Activated CD8-positive, alpha-beta memory T cell treated with anti-CD3 and anti-CD28 coated beads for 48 hours (primary cell): ENCODE data around the gene ZMYM2.

Experiments used
- DNase-seq, 3 experiments: peaks; one replicate each; pipeline ENCODE4 v3.0.0-alpha.2; 2020; ENCODE audit warnings: low read depth in 2 of 3, low spot score in 2 of 3

ZMYM2 gene

GRCh38 chr13:20044086-20044485, 85.6 kb downstream of the ZMYM2 start:
- DNase-seq, result no peak

- DNase-seq, result no peak
These were observed 87.5 kb downstream of the ZMYM2 start for GRCh38 chr13:20045950-20046548.

- no peak for DNase-seq
These were observed 91.3 kb downstream of the ZMYM2 start for GRCh38 chr13:20049558-20050473.

- DNase-seq, result no peak
These were observed 92.8 kb downstream of the ZMYM2 start for GRCh38 chr13:20051366-20051765.

GRCh38 chr13:20053016-20053415, 94.5 kb downstream of the ZMYM2 start:
- DNase-seq, result no peak

GRCh38 chr13:20053891-20054290, 95.4 kb downstream of the ZMYM2 start:
- no peak for DNase-seq

- DNase-seq, result no peak
These were observed 96.1 kb downstream of the ZMYM2 start for GRCh38 chr13:20054586-20054985.

- no peak for DNase-seq
These were observed 98.7 kb downstream of the ZMYM2 start for GRCh38 chr13:20057214-20057613.

GRCh38 chr13:20057963-20058362, 99.4 kb downstream of the ZMYM2 start:
- DNase-seq, result no peak

- DNase-seq, result no peak
These were observed 99.9 kb downstream of the ZMYM2 start for GRCh38 chr13:20058476-20058875.

GRCh38 chr13:20064128-20064527, 105.6 kb downstream of the ZMYM2 start:
- no peak for DNase-seq

- DNase-seq, result no peak
These were observed 107.0 kb downstream of the ZMYM2 start for GRCh38 chr13:20065516-20065915.

- no peak for DNase-seq
These were observed 111.4 kb downstream of the ZMYM2 start for GRCh38 chr13:20069956-20070355.

GRCh38 chr13:20073775-20074174, 115.2 kb downstream of the ZMYM2 start:
- DNase-seq, result no peak

GRCh38 chr13:20074966-20075365, 116.4 kb downstream of the ZMYM2 start:
- no peak for DNase-seq

GRCh38 chr13:20077086-20077485, 118.6 kb downstream of the ZMYM2 start:
- no peak for DNase-seq

GRCh38 chr13:20080377-20081164, 122.0 kb downstream of the ZMYM2 start:
- no peak for DNase-seq

GRCh38 chr13:20090349-20090748, 131.8 kb downstream of the ZMYM2 start:
- DNase-seq, result no peak

GRCh38 chr13:20093951-20094350, 135.4 kb downstream of the ZMYM2 start:
- no peak for DNase-seq

GRCh38 chr13:20099319-20099718, 140.8 kb downstream of the ZMYM2 start:
- DNase-seq, result no peak

- DNase-seq, result no peak
These were observed 143.2 kb downstream of the ZMYM2 start for GRCh38 chr13:20101467-20102316.
